Skin of body (tissue), 2 donors: Measurements from ENCODE around the gene HCRT. TPM values are rescaled to one million over a fixed set of nuclear protein-coding genes. Genes with fewer than 3 reads are reported as not detected.
"Not testable (repeated sequence)": the region's sequence is repeated elsewhere in the genome, so short reads cannot be mapped to it uniquely, and the experiment has no call there.

Source experiments
- DNase-seq: peaks from one replicate; lab custom pipeline; 2025; lab: John Stamatoyannopoulos, UW
- total RNA-seq: library from RNA; depleted of rRNA; stranded (reverse); fragments of >200 nt; gene quantifications from one replicate; pipeline ENCODE4 v1.2.3, GENCODE V29; 2014

The HCRT gene
- total RNA-seq, 1 donor from 2014 or later = not detected

GRCh38 chr17:42198897-42199296 lies 13.6 kb upstream of the HCRT start:
- no peak for DNase-seq

- DNase-seq = no peak
Measured at GRCh38 chr17:42197564-42198156, 12.4 kb upstream of the HCRT start.

GRCh38 chr17:42193969-42194899 lies 9.0 kb upstream of the HCRT start, which contains the start of gene GHDC:
GHDC (minus strand) TSS chr17:42194494; CDS start chr17:42193581, 913 bp downstream.
- DNase-seq = peak; percentile 56

- DNase-seq = no peak
Measured at GRCh38 chr17:42193216-42193968, 8.1 kb upstream of the HCRT start.

GRCh38 chr17:42192189-42193126 lies 7.2 kb upstream of the HCRT start:
- DNase-seq = no peak

GRCh38 chr17:42191275-42191608 lies 6.0 kb upstream of the HCRT start:
- no peak for DNase-seq

- no peak for DNase-seq
Measured at GRCh38 chr17:42190491-42191274, 5.4 kb upstream of the HCRT start.

- DNase-seq = no peak
Measured at GRCh38 chr17:42189651-42189965, 4.4 kb upstream of the HCRT start.

GRCh38 chr17:42188749-42189650 lies 3.7 kb upstream of the HCRT start:
- no peak for DNase-seq

- no peak for DNase-seq
Measured at GRCh38 chr17:42187833-42188232, 2.6 kb upstream of the HCRT start.

GRCh38 chr17:42186191-42186590 lies 939 bp upstream of the HCRT start:
- DNase-seq = not testable (repeated sequence)

GRCh38 chr17:42185621-42185930 lies 324 bp upstream of the HCRT start:
- no peak for DNase-seq

GRCh38 chr17:42183741-42184711 lies 1.2 kb downstream of the HCRT start:
- DNase-seq = peak; percentile 7

GRCh38 chr17:42182927-42183734 lies 2.1 kb downstream of the HCRT start:
- no peak for DNase-seq

GRCh38 chr17:42181851-42182207 lies 3.4 kb downstream of the HCRT start:
- no peak for DNase-seq

GRCh38 chr17:42180922-42181850 lies 4.1 kb downstream of the HCRT start, which contains the start of gene KCNH4:
KCNH4 (minus strand) TSS chr17:42181142; CDS start chr17:42180945, 197 bp downstream.
- DNase-seq = peak; percentile 26
